ENCODE measurements around the gene FAM117A.

The FAM117A gene

DNA sequence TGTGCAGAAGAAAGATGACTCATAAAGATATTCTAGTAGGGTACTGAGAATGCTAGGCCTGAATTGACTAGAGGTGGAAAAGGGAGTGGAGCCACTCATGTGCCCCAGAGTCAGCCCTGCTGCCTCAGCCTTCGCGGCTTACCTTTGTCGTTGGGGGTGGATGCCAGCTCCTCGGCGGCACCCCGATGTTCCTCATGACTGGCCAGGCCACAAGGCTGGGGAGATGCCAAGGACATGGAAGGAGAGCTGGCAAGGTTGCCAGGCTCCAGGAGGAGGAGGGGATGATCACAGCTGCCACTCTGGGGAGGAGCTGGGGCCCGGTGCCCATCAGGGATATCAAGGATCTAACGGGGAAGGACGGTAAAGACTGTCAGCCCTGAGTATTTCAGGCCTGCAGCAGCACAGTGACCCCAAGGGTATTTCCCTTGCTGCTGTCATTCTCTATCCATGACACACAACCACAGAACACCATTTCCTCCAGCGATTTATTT is 46.5 kb downstream of the FAM117A start:
- H3K36me3 ChIP-seq (ENCODE audit: control insufficient read depth, low read length), result peaks cover 3% of the 10 kb centered on the region; the same call in 1 of the 2 replicates

DNA sequence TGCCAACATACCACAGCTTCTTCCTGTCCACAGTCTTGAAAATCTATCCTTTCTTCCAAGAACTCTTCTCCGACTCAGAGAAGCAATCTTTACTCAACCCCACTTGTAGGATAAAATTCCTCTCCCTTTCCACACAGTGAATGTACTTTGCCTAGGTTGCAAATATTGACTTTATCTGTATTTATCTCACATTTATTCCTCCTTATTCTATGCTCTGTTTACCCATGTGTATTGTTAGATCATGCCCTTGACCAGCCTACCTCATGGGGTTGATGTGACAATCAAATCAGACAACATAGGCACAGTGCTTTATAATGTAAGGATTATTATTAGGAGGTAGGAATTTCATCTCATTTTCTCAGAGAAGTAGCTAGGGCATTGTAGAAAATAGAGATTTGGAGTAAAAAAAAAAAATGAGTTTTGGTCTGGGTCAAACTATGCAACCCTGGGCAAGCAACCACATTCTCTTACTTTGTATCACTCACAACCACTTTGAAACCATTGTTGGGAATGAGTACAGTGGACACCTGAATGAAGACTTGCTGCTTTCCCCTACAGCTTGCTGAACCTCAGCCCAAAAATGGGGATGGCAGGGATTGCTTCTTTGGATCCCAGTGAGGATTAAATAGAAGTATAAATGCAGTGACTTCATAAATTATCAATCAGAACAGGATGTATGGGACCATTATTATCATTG is 47.1 kb downstream of the FAM117A start:
- Histone ChIP-seq H3K4me2 (ENCODE audit: low read length) (no peak overlapping the region), H3K27ac (ENCODE audit: low read depth, low read length) (no peak overlapping the region)

More for the DNA sequence above, 46.5 kb downstream of the FAM117A start:
- no peak overlapping the region for H3K27ac ChIP-seq (ENCODE audit: low read depth, low read length)
- H4K20me1 ChIP-seq (ENCODE audit: control insufficient read depth, insufficient read depth, low read depth, low read length), result no peaks in the 10 kb centered on the region
- no peaks in the 10 kb centered on the region for H3K27me3 ChIP-seq (ENCODE audit: control insufficient read depth, low read length)
- H3F3A ChIP-seq (ENCODE audit: control insufficient read depth, insufficient read depth), result no peaks in the 10 kb centered on the region
- TF ChIP-seq EZH2phosphoT487 (IDR thresholded peaks at IDR 0.05; ENCODE audit: borderline replicate concordance, low read length) (no peak), CTCF (IDR thresholded peaks at IDR 0.05; ENCODE audit: low read depth, low read length, poor library complexity, severe bottlenecking) (no peak)
- H3K9me3 ChIP-seq (ENCODE audit: control insufficient read depth, insufficient read depth, low read length), result no peaks in the 10 kb centered on the region
- no peak overlapping the region for H3K4me2 ChIP-seq (ENCODE audit: low read length)
- H3K4me1 ChIP-seq (ENCODE audit: control insufficient read depth, low read length), result no peaks in the 10 kb centered on the region
- no peaks in the 10 kb centered on the region for H3K79me2 ChIP-seq (ENCODE audit: control insufficient read depth, low read length)
- H3K4me3 ChIP-seq (ENCODE audit: low read length), result no peak overlapping the region
- no peaks in the 10 kb centered on the region for H3K9me2 ChIP-seq (replicated peaks; ENCODE audit: control insufficient read depth, low read length)

DNA sequence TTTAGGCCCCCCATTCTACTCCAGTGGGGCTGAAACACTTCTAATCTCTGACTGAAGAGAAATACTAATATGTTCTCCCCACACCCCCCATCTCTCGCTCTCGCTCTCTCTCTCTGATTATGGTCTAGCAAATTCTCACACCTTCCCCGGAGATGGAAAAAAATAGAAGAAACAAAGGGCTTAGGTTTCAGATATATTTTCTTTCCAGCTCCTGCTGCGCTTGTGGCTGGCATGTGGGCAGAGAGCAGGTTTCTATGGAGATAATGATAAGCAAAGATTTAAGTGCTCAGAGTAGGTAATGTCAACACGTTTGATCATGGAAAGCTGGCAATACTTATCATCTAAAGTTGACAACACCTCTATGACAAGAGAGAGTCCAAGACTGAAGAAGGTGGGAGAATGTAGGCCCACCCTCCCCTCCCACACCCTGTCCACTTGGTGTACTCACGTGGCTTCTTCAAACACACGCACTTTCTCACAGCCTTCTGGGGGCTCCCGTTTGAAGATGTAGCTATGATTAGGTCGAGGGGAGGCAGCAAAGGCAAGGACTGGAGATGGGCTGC is 48.1 kb downstream of the FAM117A start:
- Histone ChIP-seq H3K4me1 (ENCODE audit: control insufficient read depth, low read length) (no peaks in the 10 kb centered on the region), H3K79me2 (ENCODE audit: control insufficient read depth, low read length) (no peaks in the 10 kb centered on the region), H3K36me3 (ENCODE audit: control insufficient read depth, low read length) (peaks cover 3% of the 10 kb centered on the region; the same call in 1 of the 2 replicates), H3F3A (ENCODE audit: control insufficient read depth, insufficient read depth) (no peaks in the 10 kb centered on the region), H4K20me1 (ENCODE audit: control insufficient read depth, insufficient read depth, low read depth, low read length) (no peaks in the 10 kb centered on the region), H3K4me3 (ENCODE audit: low read length) (no peak overlapping the region), H3K4me2 (ENCODE audit: low read length) (no peak overlapping the region), H3K27ac (ENCODE audit: low read depth, low read length) (no peak overlapping the region), H3K27me3 (ENCODE audit: control insufficient read depth, low read length) (no peaks in the 10 kb centered on the region), H3K9me3 (ENCODE audit: control insufficient read depth, insufficient read depth, low read length) (no peaks in the 10 kb centered on the region), H3K9me2 (replicated peaks; ENCODE audit: control insufficient read depth, low read length) (no peaks in the 10 kb centered on the region)
- no peak for TF ChIP-seq CTCF (IDR thresholded peaks at IDR 0.05; ENCODE audit: low read depth, low read length, poor library complexity, severe bottlenecking)
- TF ChIP-seq EZH2phosphoT487 (IDR thresholded peaks at IDR 0.05; ENCODE audit: borderline replicate concordance, low read length), result no peak

More for the DNA sequence above, 47.1 kb downstream of the FAM117A start:
- Histone ChIP-seq H4K20me1 (ENCODE audit: control insufficient read depth, insufficient read depth, low read depth, low read length) (no peaks in the 10 kb centered on the region), H3K9me2 (replicated peaks; ENCODE audit: control insufficient read depth, low read length) (no peaks in the 10 kb centered on the region), H3K27me3 (ENCODE audit: control insufficient read depth, low read length) (no peaks in the 10 kb centered on the region), H3K9me3 (ENCODE audit: control insufficient read depth, insufficient read depth, low read length) (no peaks in the 10 kb centered on the region), H3K79me2 (ENCODE audit: control insufficient read depth, low read length) (no peaks in the 10 kb centered on the region), H3F3A (ENCODE audit: control insufficient read depth, insufficient read depth) (no peaks in the 10 kb centered on the region), H3K4me3 (ENCODE audit: low read length) (no peak overlapping the region), H3K36me3 (ENCODE audit: control insufficient read depth, low read length) (peaks cover 3% of the 10 kb centered on the region; the same call in 1 of the 2 replicates), H3K4me1 (ENCODE audit: control insufficient read depth, low read length) (no peaks in the 10 kb centered on the region)
- TF ChIP-seq CTCF (IDR thresholded peaks at IDR 0.05; ENCODE audit: low read depth, low read length, poor library complexity, severe bottlenecking) (no peak), EZH2phosphoT487 (IDR thresholded peaks at IDR 0.05; ENCODE audit: borderline replicate concordance, low read length) (no peak)

Measured in DOHH2 (cell line).